Fibroblast of lung (primary cell): ENCODE measurements around the gene AGAP1. TPM values are rescaled to one million over a fixed set of nuclear protein-coding genes. Genes with fewer than 3 reads are reported as not detected.

ENCODE experiments used
- DNase-seq, 2 donors: peaks; one replicate each; pipeline versions ENCODE4 v3.0.0 to v3.0.0-alpha.2; 2010; ENCODE audit warnings: low read depth in 2 of 2
- H2AFZ ChIP-seq: 2 replicates; pipeline ENCODE4 v1.5.1; 2012; ENCODE audit warnings: low read length, control low read depth, inconsistent platforms
- H3K27ac ChIP-seq: 2 replicates; pipeline ENCODE4 v1.5.1; 2011; ENCODE audit warnings: low read length, control low read depth; ENCODE audit not compliant: insufficient read depth
- H3K27me3 ChIP-seq: 2 replicates; pipeline ENCODE4 v1.5.1; 2011; ENCODE audit warnings: mild to moderate bottlenecking, low read length; ENCODE audit not compliant: control insufficient read depth, insufficient read depth
- H3K36me3 ChIP-seq: 2 replicates; pipeline ENCODE4 v1.5.1; 2011; ENCODE audit warnings: low read length; ENCODE audit not compliant: control insufficient read depth, insufficient read depth
- H3K4me1 ChIP-seq: 2 replicates; pipeline ENCODE4 v1.5.1; 2011; ENCODE audit warnings: low read length; ENCODE audit not compliant: control insufficient read depth, insufficient read depth; ENCODE audit errors: extremely low read depth
- H3K4me2 ChIP-seq: 2 replicates; pipeline ENCODE4 v1.5.1; 2011; ENCODE audit warnings: low read length, control low read depth; ENCODE audit not compliant: insufficient read depth; ENCODE audit errors: extremely low read depth
- H3K4me3 ChIP-seq, 4 experiments: fragments of 200-600 bp in 1 of 4; sonication (generic) in 1 of 4; replicated peaks in 1 of 4; 2 replicates each; pipeline ENCODE4 v1.5.1; 2011 to 2016; ENCODE audit warnings: low read length in 4 of 4, low read depth in 3 of 4, mild to moderate bottlenecking in 3 of 4, control low read depth in 2 of 4, inconsistent platforms in 1 of 4, mixed read lengths in 1 of 4; ENCODE audit not compliant: insufficient read depth in 1 of 4; ENCODE audit errors: control extremely low read depth in 1 of 4
- H3K79me2 ChIP-seq: 2 replicates; pipeline ENCODE4 v1.5.1; 2012; ENCODE audit warnings: mild to moderate bottlenecking, low read length, inconsistent platforms; ENCODE audit not compliant: control insufficient read depth, insufficient read depth
- H3K9ac ChIP-seq: 2 replicates; pipeline ENCODE4 v1.5.1; 2011; ENCODE audit warnings: mild to moderate bottlenecking, low read length, control low read depth; ENCODE audit not compliant: insufficient read depth
- H3K9me3 ChIP-seq: 2 replicates; pipeline ENCODE4 v1.5.1; 2012; ENCODE audit warnings: low read depth, low read length; ENCODE audit not compliant: control insufficient read depth, insufficient read depth
- H4K20me1 ChIP-seq: 2 replicates; pipeline ENCODE4 v1.5.1; 2011; ENCODE audit warnings: low read length; ENCODE audit not compliant: control insufficient read depth, insufficient read depth; ENCODE audit errors: extremely low read depth
- EZH2 ChIP-seq: IDR thresholded peaks from 2 replicates; pipeline ENCODE4 v1.5.1; 2012; ENCODE audit warnings: low read length, control low read depth, mild to moderate bottlenecking; ENCODE audit errors: missing control alignments
- polyA plus RNA-seq, 2 donors: library from polyadenylated mRNA; depleted of rRNA in 1 of 2; stranded (reverse) in 1 of 2; unstranded in 1 of 2; fragments of >200 nt; gene quantifications; 2 replicates each; pipeline ENCODE4 v1.2.1, GENCODE V29; 2011 to 2012; ENCODE audit warnings: missing spikeins in 1 of 2
- total RNA-seq: library from RNA; depleted of rRNA; stranded (reverse); fragments of >200 nt; gene quantifications from 2 replicates; pipeline ENCODE4 v1.2.1, GENCODE V29; 2014
- TF ChIP-seq, protein P1 (sequence below), 2 donors: IDR thresholded peaks in 1 of 2; conservative IDR thresholded peaks in 1 of 2; 1 replicate in 1 of 2; 2 replicates in 1 of 2; pipeline ENCODE4 v1.5.1; 2011 to 2012; ENCODE audit warnings: low read length in 2 of 2, control low read depth in 1 of 2, inconsistent platforms in 1 of 2, low read depth in 1 of 2, mild to moderate bottlenecking in 1 of 2

Gene AGAP1
- total and polyA plus RNA-seq, 2 donors (not counting 1 experiment from before 2014, with no cell fraction given) = 10.6 to 14.0 TPM

DNA sequence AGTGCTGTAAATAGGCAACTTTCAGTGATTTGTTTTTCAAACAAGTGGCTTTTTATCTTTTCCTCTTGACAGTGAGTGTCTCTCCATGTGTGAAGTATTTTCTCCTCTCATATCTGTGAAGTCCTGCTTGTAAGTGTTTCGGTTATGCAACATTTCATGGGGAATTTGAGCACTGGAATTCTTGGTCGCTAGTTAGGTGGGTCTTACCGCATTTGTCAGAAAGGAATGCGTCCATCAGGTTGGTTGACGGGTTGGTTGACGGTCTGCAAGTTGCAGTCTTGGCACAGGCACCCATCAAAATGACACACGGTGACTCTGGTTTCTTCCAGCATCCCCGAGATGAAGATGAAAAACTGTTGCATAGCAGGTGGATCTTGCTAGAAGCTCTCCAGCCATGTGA, 109.8 kb downstream of the AGAP1 start:
- no peak overlapping the region for H3K4me2 ChIP-seq
- peaks cover 9% of the 10 kb centered on the region for H3K79me2 ChIP-seq
- H3K4me3 ChIP-seq = no peak overlapping the region
- TF ChIP-seq, protein P1, sequence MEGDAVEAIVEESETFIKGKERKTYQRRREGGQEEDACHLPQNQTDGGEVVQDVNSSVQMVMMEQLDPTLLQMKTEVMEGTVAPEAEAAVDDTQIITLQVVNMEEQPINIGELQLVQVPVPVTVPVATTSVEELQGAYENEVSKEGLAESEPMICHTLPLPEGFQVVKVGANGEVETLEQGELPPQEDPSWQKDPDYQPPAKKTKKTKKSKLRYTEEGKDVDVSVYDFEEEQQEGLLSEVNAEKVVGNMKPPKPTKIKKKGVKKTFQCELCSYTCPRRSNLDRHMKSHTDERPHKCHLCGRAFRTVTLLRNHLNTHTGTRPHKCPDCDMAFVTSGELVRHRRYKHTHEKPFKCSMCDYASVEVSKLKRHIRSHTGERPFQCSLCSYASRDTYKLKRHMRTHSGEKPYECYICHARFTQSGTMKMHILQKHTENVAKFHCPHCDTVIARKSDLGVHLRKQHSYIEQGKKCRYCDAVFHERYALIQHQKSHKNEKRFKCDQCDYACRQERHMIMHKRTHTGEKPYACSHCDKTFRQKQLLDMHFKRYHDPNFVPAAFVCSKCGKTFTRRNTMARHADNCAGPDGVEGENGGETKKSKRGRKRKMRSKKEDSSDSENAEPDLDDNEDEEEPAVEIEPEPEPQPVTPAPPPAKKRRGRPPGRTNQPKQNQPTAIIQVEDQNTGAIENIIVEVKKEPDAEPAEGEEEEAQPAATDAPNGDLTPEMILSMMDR (conservative IDR thresholded peaks at IDR 0.05 in 1 of 2, IDR thresholded peaks at IDR 0.05 in 1 of 2; ENCODE audit: low read depth in 1 of 2, low read length in 2 of 2) = no peak
- no peak for TF ChIP-seq EZH2
- H3K36me3 ChIP-seq = no peaks in the 10 kb centered on the region
- no peaks in the 10 kb centered on the region for H4K20me1 ChIP-seq
- H2AFZ ChIP-seq = no peak overlapping the region
- H3K9ac ChIP-seq = no peak overlapping the region
- H3K27me3 ChIP-seq = no peaks in the 10 kb centered on the region
- no peak for DNase-seq
- H3K27ac ChIP-seq = no peak overlapping the region
- H3K4me1 ChIP-seq = peaks cover 9% of the 10 kb centered on the region
- no peaks in the 10 kb centered on the region for H3K9me3 ChIP-seq

DNA sequence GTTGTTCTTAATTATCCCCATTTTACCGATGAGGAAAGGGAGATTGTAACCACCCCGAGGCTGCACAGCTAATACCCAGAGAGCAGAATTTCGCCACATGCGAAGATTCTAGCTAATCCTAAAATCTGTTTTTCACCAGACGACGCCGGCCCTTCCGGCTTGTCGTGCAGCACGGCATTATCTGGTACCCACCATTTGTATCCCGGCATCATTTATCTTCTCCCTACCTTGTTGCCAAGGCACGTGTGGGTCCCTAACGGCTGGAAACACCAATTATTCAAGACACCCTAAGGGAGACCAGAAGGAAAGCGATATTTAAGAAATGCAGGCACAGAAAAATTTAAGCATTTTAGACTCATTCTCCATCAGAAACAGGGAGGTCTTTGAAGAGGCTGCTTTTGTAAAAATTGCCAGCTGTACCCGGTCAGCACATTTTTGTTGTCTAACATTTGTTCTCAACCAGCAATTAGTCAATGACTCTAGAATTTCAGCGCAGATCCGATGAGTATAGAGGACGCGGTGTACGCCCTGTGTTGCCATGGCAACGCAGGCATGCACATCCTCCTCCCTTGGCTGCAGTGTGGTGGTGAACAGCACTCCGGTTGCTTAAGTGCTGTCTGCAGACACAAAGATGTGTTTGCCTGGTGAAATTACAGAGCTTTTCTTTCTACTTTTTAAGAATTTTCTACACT, 111.6 kb downstream of the AGAP1 start:
- Histone ChIP-seq H3K4me2 (peak overlapping the region; percentile 60), H3K27me3 (no peaks in the 10 kb centered on the region), H3K79me2 (peaks cover 17% of the 10 kb centered on the region), H2AFZ (no peak overlapping the region), H3K9ac (peak overlapping the region; percentile 18), H3K9me3 (no peaks in the 10 kb centered on the region), H3K27ac (peak overlapping the region; percentile 59), H3K4me3 (peak overlapping the region in 1 of 4 experiments; percentile 38), H3K4me1 (peaks cover 9% of the 10 kb centered on the region), H4K20me1 (no peaks in the 10 kb centered on the region), H3K36me3 (no peaks in the 10 kb centered on the region)
- peak; percentile 95 to 98 for DNase-seq
- TF ChIP-seq, protein P1 (conservative IDR thresholded peaks at IDR 0.05 in 1 of 2, IDR thresholded peaks at IDR 0.05 in 1 of 2; ENCODE audit: low read depth in 1 of 2, low read length in 2 of 2) = no peak

DNA sequence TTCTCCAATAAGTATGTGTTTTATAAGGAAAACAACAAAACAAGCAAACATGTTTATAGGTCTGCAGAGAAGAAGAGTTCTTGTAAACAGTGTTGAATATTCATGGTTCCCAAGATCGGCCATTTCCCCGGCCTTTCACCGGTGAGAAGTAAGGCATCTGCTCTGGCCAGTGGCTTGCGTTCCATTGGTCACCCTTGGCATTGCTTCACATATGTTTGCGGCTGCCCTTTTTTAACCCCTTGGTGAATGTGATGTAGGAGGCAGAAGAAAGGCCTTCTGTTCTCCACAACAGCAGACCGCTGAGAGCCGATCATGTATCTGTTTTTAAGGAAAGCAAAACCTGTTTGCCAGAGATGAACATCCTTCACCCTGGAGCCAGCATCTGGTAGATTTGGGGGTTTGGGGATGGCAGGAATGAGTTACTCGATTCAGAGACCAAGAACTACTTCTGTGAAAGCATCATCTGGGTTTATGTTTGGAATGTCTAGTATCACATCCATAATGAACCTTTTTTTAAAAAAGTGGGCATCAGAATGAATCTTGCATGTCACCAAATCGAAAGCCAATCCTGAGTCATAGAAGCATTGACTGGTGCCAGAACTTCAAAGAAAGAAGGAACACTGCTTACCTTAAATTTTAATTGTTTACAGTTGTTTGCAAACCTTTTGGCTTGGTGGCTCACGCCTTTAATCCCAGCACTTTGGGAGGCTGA, 112.3 kb downstream of the AGAP1 start:
- H3K27ac ChIP-seq = peak overlapping the region; percentile 59
- peak; percentile 82 to 91 for DNase-seq
- H3K4me3 ChIP-seq = peak overlapping the region in 2 of 4 experiments; percentile 0 to 38

More for the DNA sequence above, 112.3 kb downstream of the AGAP1 start:
- no peaks in the 10 kb centered on the region for H3K27me3 ChIP-seq
- peak overlapping the region; percentile 60 for H3K4me2 ChIP-seq
- no peak overlapping the region for H2AFZ ChIP-seq
- H4K20me1 ChIP-seq = no peaks in the 10 kb centered on the region
- TF ChIP-seq, protein P1 (conservative IDR thresholded peaks at IDR 0.05 in 1 of 2, IDR thresholded peaks at IDR 0.05 in 1 of 2; ENCODE audit: low read depth in 1 of 2, low read length in 2 of 2) = no peak
- TF ChIP-seq EZH2 = no peak
- no peak overlapping the region for H3K9ac ChIP-seq
- H3K9me3 ChIP-seq = no peaks in the 10 kb centered on the region
- peaks cover 9% of the 10 kb centered on the region for H3K4me1 ChIP-seq
- no peaks in the 10 kb centered on the region for H3K36me3 ChIP-seq
- H3K79me2 ChIP-seq = peaks cover 18% of the 10 kb centered on the region
